DND-41 (cell line): ENCODE data around the gene TBX19.

Experiments
- ATAC-seq: fragments of 200-7000 bp; cut with Tn5 transposase; 3 replicates; pipeline ENCODE4 v1.9.1; 2021; ENCODE audit warnings: low read depth; ENCODE audit not compliant: insufficient read depth
- DNase-seq: peaks from one replicate; pipeline ENCODE4 v3.0.0-alpha.2; 2020
- H2AFZ ChIP-seq: 2 replicates; pipeline ENCODE4 v1.6.0; 2012; ENCODE audit warnings: low read depth, low read length
- H3K27ac ChIP-seq: 2 replicates; pipeline ENCODE4 v1.5.1; 2012; ENCODE audit warnings: low read length, inconsistent platforms
- H3K27me3 ChIP-seq: fragments of 200-600 bp; sonication (generic); 2 replicates; pipeline ENCODE4 v1.6.0; 2012; ENCODE audit warnings: low read length, mild to moderate bottlenecking, inconsistent platforms; ENCODE audit not compliant: insufficient read depth, poor library complexity
- H3K36me3 ChIP-seq: 2 replicates; pipeline ENCODE4 v1.5.1; 2012; ENCODE audit warnings: low read length, inconsistent platforms; ENCODE audit not compliant: insufficient read depth
- H3K4me1 ChIP-seq: 2 replicates; pipeline ENCODE4 v1.5.1; 2012; ENCODE audit warnings: mild to moderate bottlenecking, low read length; ENCODE audit not compliant: insufficient read depth
- H3K4me2 ChIP-seq: 2 replicates; pipeline ENCODE4 v1.6.0; 2012; ENCODE audit warnings: mild to moderate bottlenecking, moderate library complexity, low read length, inconsistent platforms; ENCODE audit not compliant: insufficient read depth
- H3K4me3 ChIP-seq, 2 experiments: fragments of 200-600 bp in 1 of 2; shearing (Covaris generic) in 1 of 2; 2 replicates each; pipeline ENCODE4 v1.5.1; 2012 to 2016; ENCODE audit warnings: inconsistent platforms in 2 of 2, low read length in 2 of 2, mild to moderate bottlenecking in 2 of 2, low read depth in 1 of 2, moderate library complexity in 1 of 2
- H3K79me2 ChIP-seq: 2 replicates; pipeline ENCODE4 v1.6.0; 2012; ENCODE audit warnings: low read length, inconsistent platforms; ENCODE audit not compliant: insufficient read depth
- H3K9ac ChIP-seq: 2 replicates; pipeline ENCODE4 v1.6.0; 2012; ENCODE audit warnings: low read depth, mild to moderate bottlenecking, inconsistent platforms, low read length, moderate library complexity
- H3K9me3 ChIP-seq: 2 replicates; pipeline ENCODE4 v1.5.1; 2012; ENCODE audit warnings: low read length, moderate library complexity, mild to moderate bottlenecking, inconsistent platforms; ENCODE audit not compliant: insufficient read depth, severe bottlenecking
- H4K20me1 ChIP-seq: 2 replicates; pipeline ENCODE4 v1.6.0; 2012; ENCODE audit warnings: low read length; ENCODE audit not compliant: insufficient read depth
- EZH2 ChIP-seq: IDR thresholded peaks from 3 replicates; pipeline ENCODE4 v1.6.1; 2012; ENCODE audit warnings: borderline replicate concordance, low read depth, mild to moderate bottlenecking, moderate library complexity, low read length, inconsistent platforms; ENCODE audit not compliant: severe bottlenecking
- TF ChIP-seq, protein P1 (sequence below): IDR thresholded peaks from 2 replicates; pipeline ENCODE4 v1.5.1; 2012; ENCODE audit warnings: borderline replicate concordance, low read length, moderate library complexity, mild to moderate bottlenecking; ENCODE audit not compliant: poor library complexity, severe bottlenecking; ENCODE audit errors: extremely low read depth

Gene TBX19

GRCh38 chr1:168295411-168296114, 14.9 kb downstream of the TBX19 start:
- Histone ChIP-seq H3K9ac (no peak overlapping the region), H2AFZ (no peak overlapping the region), H3K79me2 (no peaks in the 10 kb centered on the region), H3K4me2 (no peak overlapping the region), H3K9me3 (no peaks in the 10 kb centered on the region), H4K20me1 (no peaks in the 10 kb centered on the region), H3K36me3 (no peaks in the 10 kb centered on the region), H3K4me3 (no peak overlapping the region), H3K27me3 (no peaks in the 10 kb centered on the region), H3K27ac (no peak overlapping the region), H3K4me1 (no peaks in the 10 kb centered on the region)
- DNase-seq (no peak), ATAC-seq (no peak)
- TF ChIP-seq, protein P1, sequence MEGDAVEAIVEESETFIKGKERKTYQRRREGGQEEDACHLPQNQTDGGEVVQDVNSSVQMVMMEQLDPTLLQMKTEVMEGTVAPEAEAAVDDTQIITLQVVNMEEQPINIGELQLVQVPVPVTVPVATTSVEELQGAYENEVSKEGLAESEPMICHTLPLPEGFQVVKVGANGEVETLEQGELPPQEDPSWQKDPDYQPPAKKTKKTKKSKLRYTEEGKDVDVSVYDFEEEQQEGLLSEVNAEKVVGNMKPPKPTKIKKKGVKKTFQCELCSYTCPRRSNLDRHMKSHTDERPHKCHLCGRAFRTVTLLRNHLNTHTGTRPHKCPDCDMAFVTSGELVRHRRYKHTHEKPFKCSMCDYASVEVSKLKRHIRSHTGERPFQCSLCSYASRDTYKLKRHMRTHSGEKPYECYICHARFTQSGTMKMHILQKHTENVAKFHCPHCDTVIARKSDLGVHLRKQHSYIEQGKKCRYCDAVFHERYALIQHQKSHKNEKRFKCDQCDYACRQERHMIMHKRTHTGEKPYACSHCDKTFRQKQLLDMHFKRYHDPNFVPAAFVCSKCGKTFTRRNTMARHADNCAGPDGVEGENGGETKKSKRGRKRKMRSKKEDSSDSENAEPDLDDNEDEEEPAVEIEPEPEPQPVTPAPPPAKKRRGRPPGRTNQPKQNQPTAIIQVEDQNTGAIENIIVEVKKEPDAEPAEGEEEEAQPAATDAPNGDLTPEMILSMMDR, result no peak
- no peak for TF ChIP-seq EZH2

DNA sequence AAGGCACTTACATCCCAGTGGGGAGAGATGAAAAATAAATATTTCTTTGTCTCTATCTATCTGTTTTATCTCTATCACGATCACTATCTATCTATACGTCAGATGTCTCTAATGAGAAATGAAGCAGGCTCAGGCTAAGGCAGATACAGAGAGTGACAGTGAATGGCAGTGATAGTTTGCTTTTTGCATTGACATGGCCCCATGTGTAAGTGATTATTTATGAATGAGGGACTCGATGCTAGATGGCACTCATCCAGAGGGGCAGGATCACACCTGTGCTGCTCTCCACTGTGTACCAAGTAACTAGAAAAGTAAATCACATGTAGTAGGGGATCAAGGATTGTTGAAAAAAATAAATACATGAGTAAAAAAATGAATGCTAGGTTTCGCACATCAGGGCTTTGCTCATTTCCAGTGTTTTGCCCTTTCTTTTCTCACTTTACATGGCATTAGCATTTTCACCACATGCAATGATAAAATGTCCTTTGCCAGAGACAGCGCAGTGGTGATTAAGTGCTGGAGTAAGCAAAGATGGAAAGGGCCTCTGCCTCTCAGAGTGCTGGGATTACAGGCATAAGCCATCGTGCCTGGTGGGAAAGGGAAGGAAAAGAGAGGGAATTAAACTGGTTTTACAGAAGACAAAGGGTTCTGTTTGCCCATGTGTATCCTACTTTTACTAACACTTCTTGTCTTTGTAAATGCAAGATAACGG, 16.5 kb downstream of the TBX19 start:
- Histone ChIP-seq H3K4me2 (no peak overlapping the region), H3K27ac (no peak overlapping the region), H3K79me2 (no peaks in the 10 kb centered on the region), H3K4me1 (no peaks in the 10 kb centered on the region), H4K20me1 (no peaks in the 10 kb centered on the region), H3K27me3 (no peaks in the 10 kb centered on the region), H3K4me3 (no peak overlapping the region), H2AFZ (no peak overlapping the region), H3K9ac (no peak overlapping the region), H3K36me3 (no peaks in the 10 kb centered on the region), H3K9me3 (no peaks in the 10 kb centered on the region)
- ATAC-seq, result no peak
- DNase-seq, result no peak
- no peak for TF ChIP-seq EZH2

- ATAC-seq, result no peak
- no peak overlapping the region for H3K4me2 ChIP-seq
- H4K20me1 ChIP-seq, result no peaks in the 10 kb centered on the region
- H3K9ac ChIP-seq, result no peak overlapping the region
- TF ChIP-seq EZH2, result no peak
- TF ChIP-seq, protein P1, result no peak
- no peaks in the 10 kb centered on the region for H3K79me2 ChIP-seq
- no peaks in the 10 kb centered on the region for H3K27me3 ChIP-seq
- no peak for DNase-seq
- no peaks in the 10 kb centered on the region for H3K4me1 ChIP-seq
- H3K9me3 ChIP-seq, result no peaks in the 10 kb centered on the region
- H2AFZ ChIP-seq, result no peak overlapping the region
- no peaks in the 10 kb centered on the region for H3K36me3 ChIP-seq
- H3K27ac ChIP-seq, result no peak overlapping the region
- no peak overlapping the region for H3K4me3 ChIP-seq
Measured at GRCh38 chr1:168298446-168298845, 17.8 kb downstream of the TBX19 start.

DNA sequence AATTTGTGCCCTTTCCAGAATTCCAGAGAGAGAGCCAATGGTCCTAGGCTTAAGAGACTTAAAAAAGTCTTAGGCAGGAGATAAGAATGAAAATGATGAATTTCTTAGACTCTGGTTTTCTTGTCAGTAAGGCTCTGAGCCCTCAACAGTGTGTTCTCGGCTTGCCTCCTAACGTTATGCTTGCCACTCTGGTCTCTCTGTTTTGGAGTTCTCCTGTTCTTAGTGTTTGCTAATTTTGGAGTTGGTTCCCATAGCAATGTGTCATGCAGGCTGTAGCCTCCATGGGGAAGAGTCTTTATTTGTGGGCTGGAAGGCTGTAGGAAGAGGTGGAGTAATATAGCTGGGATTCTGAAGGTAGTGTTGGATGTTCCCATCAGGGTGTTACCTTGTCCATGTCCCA, 19.9 kb downstream of the TBX19 start:
- Histone ChIP-seq H3K36me3 (no peaks in the 10 kb centered on the region), H3K27ac (no peak overlapping the region), H3K27me3 (no peaks in the 10 kb centered on the region), H3K4me3 (no peak overlapping the region), H3K79me2 (no peaks in the 10 kb centered on the region), H2AFZ (no peak overlapping the region), H3K9me3 (no peaks in the 10 kb centered on the region), H3K9ac (no peak overlapping the region), H3K4me2 (no peak overlapping the region), H4K20me1 (no peaks in the 10 kb centered on the region), H3K4me1 (no peaks in the 10 kb centered on the region)
- DNase-seq (no peak), ATAC-seq (no peak)
- TF ChIP-seq, protein P1, result no peak
- TF ChIP-seq EZH2, result no peak
